Measurements from ENCODE around the gene SIPA1L3. TPM values are rescaled to one million over a fixed set of nuclear protein-coding genes. Genes with fewer than 3 reads are reported as not detected.

The SIPA1L3 gene
- total and polyA plus RNA-seq, 9 of the 15 experiments (the other 6 are each of a cell fraction or from before 2014, with no cell fraction given) = 0.01 to 6.1 (median 2.5) TPM

DNA sequence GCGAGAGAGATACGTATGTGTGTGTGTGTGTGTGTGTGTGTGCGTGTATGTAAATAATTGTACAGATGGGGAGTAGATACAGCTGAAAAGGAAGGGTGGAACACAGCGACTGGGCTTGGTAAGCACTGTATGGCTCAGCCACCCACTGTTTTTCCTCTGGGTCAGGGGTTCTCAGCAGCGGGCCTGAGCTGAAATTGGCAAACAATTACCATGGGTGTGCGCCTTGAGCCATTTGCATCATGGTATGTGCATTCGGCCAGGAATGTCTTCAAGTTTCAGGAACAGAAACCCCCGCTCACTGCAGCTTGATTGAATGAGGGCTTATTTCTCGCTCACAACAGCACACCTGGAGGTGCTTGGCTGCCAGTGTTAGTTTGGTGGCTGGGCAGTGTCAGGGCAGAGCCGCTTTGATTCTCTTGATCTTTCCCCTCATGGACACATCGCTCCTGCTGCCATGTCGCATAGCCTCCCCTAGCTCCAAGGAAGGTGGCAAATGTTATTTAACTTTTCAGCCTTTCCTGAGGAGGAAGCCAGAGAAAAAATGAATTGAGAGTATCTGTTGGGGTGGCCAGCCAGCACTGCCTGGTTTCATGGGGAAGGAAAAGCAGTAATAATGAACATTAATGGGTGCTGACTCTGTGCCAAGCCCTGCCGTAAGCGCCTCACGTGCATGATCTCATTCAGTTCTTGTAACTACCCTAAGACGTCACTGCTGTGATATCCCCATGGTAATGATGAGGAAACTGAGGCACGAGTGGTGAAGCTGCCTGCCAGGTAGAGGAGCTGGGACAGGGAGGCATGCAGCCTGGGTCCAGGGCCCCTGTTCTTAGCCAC, 126.9 kb downstream of the SIPA1L3 start:
- H3K79me2 ChIP-seq (ENCODE audit: control insufficient read depth, insufficient read depth, low read length) = no peaks in the 10 kb centered on the region
- no peak for TF ChIP-seq HDAC2 (IDR thresholded peaks at IDR 0.05)
- TF ChIP-seq ZBTB7A (IDR thresholded peaks at IDR 0.05; ENCODE audit: borderline replicate concordance, control insufficient read depth, low read depth, low read length) = no peak
- TF ChIP-seq, protein P1, sequence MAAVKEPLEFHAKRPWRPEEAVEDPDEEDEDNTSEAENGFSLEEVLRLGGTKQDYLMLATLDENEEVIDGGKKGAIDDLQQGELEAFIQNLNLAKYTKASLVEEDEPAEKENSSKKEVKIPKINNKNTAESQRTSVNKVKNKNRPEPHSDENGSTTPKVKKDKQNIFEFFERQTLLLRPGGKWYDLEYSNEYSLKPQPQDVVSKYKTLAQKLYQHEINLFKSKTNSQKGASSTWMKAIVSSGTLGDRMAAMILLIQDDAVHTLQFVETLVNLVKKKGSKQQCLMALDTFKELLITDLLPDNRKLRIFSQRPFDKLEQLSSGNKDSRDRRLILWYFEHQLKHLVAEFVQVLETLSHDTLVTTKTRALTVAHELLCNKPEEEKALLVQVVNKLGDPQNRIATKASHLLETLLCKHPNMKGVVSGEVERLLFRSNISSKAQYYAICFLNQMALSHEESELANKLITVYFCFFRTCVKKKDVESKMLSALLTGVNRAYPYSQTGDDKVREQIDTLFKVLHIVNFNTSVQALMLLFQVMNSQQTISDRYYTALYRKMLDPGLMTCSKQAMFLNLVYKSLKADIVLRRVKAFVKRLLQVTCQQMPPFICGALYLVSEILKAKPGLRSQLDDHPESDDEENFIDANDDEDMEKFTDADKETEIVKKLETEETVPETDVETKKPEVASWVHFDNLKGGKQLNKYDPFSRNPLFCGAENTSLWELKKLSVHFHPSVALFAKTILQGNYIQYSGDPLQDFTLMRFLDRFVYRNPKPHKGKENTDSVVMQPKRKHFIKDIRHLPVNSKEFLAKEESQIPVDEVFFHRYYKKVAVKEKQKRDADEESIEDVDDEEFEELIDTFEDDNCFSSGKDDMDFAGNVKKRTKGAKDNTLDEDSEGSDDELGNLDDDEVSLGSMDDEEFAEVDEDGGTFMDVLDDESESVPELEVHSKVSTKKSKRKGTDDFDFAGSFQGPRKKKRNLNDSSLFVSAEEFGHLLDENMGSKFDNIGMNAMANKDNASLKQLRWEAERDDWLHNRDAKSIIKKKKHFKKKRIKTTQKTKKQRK (IDR thresholded peaks at IDR 0.05; ENCODE audit: borderline replicate concordance, low read depth, low read length) = no peak
- TF ChIP-seq HES1 (IDR thresholded peaks at IDR 0.05; ENCODE audit: low read depth) = no peak
- TF ChIP-seq PHB (CRISPR knock-in tag; IDR thresholded peaks at IDR 0.05) = no peak
- TF ChIP-seq BRCA1 (IDR thresholded peaks at IDR 0.05) = no peak
- TF ChIP-seq BRCA1 (CRISPR knock-in tag; IDR thresholded peaks at IDR 0.05) = no peak
- TF ChIP-seq, protein P2, sequence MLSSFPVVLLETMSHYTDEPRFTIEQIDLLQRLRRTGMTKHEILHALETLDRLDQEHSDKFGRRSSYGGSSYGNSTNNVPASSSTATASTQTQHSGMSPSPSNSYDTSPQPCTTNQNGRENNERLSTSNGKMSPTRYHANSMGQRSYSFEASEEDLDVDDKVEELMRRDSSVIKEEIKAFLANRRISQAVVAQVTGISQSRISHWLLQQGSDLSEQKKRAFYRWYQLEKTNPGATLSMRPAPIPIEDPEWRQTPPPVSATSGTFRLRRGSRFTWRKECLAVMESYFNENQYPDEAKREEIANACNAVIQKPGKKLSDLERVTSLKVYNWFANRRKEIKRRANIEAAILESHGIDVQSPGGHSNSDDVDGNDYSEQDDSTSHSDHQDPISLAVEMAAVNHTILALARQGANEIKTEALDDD (IDR thresholded peaks at IDR 0.05) = no peak
- TF ChIP-seq ZNF311 (CRISPR knock-in tag; IDR thresholded peaks at IDR 0.05) = no peak
- TF ChIP-seq STAT5B (CRISPR knock-in tag; IDR thresholded peaks at IDR 0.05) = no peak
- TF ChIP-seq ZNF140 (CRISPR knock-in tag; IDR thresholded peaks at IDR 0.05) = no peak
- TF ChIP-seq, protein P3, sequence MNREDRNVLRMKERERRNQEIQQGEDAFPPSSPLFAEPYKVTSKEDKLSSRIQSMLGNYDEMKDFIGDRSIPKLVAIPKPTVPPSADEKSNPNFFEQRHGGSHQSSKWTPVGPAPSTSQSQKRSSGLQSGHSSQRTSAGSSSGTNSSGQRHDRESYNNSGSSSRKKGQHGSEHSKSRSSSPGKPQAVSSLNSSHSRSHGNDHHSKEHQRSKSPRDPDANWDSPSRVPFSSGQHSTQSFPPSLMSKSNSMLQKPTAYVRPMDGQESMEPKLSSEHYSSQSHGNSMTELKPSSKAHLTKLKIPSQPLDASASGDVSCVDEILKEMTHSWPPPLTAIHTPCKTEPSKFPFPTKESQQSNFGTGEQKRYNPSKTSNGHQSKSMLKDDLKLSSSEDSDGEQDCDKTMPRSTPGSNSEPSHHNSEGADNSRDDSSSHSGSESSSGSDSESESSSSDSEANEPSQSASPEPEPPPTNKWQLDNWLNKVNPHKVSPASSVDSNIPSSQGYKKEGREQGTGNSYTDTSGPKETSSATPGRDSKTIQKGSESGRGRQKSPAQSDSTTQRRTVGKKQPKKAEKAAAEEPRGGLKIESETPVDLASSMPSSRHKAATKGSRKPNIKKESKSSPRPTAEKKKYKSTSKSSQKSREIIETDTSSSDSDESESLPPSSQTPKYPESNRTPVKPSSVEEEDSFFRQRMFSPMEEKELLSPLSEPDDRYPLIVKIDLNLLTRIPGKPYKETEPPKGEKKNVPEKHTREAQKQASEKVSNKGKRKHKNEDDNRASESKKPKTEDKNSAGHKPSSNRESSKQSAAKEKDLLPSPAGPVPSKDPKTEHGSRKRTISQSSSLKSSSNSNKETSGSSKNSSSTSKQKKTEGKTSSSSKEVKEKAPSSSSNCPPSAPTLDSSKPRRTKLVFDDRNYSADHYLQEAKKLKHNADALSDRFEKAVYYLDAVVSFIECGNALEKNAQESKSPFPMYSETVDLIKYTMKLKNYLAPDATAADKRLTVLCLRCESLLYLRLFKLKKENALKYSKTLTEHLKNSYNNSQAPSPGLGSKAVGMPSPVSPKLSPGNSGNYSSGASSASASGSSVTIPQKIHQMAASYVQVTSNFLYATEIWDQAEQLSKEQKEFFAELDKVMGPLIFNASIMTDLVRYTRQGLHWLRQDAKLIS (CRISPR knock-in tag; IDR thresholded peaks at IDR 0.05) = no peak
- no peak for TF ChIP-seq ZNF165 (CRISPR knock-in tag; IDR thresholded peaks at IDR 0.05; ENCODE audit: borderline replicate concordance)

More for the DNA sequence above, 126.9 kb downstream of the SIPA1L3 start:
- no peaks in the 10 kb centered on the region for H3K36me3 ChIP-seq (ENCODE audit: control insufficient read depth, insufficient read depth, low read length)
- in situ Hi-C loops (cut with MboI) = no loop called here
- no peak for DNase-seq (ENCODE audit: extremely low read depth in 1 of 4, low spot score in 3 of 4)
- CTCF ChIA-PET (ENCODE audit: low intra/inter-chr PET ratio) = no interaction called here
- POLR2A ChIA-PET = interaction anchor here (0.6 to 1.3 kb wide), 3 partner anchors 11 to 132 kb away, joined by 3 to 4 read pairs (median 3); no protein-coding TSS in a partner anchor
- H4K20me1 ChIP-seq (replicated peaks; ENCODE audit: control insufficient read depth, insufficient read depth, low read length) = no peaks in the 10 kb centered on the region
- H3K9me3 ChIP-seq (replicated peaks; ENCODE audit: control insufficient read depth, insufficient read depth, low read depth, low read length) = no peaks in the 10 kb centered on the region
- no peak overlapping the region for H2AFZ ChIP-seq (ENCODE audit: low read depth, low read length)
- WGBS (ENCODE audit: insufficient coverage, low coverage, missing lambda C conversion rate) = 15% methylated on average over 17 of the region's 17 CpGs
- H3K9ac ChIP-seq (ENCODE audit: insufficient read depth in 1 of 2, low read depth in 2 of 2, low read length in 2 of 2) = no peak overlapping the region
- no TSS peak for BruUV-seq (replicated peaks)
- no peak overlapping the region for H3K4me2 ChIP-seq (ENCODE audit: insufficient read depth, low read length)
- no peaks in the 10 kb centered on the region for H3K4me1 ChIP-seq (replicated peaks in 1 of 2; ENCODE audit: control insufficient read depth in 2 of 2, insufficient read depth in 2 of 2, low read length in 2 of 2)
- peaks cover 10 to 32% of the 10 kb centered on the region in 2 experiments; a peak in 4 of 5 replicates for H3K27me3 ChIP-seq (ENCODE audit: control insufficient read depth in 2 of 2, insufficient read depth in 2 of 2, low read length in 2 of 2)
- no peak overlapping the region for H3K27ac ChIP-seq (ENCODE audit: extremely low read depth, low read depth, low read length)
- ATAC-seq = no peak
- H3K9me1 ChIP-seq (ENCODE audit: control insufficient read depth, insufficient read depth, low read length) = no peaks in the 10 kb centered on the region
- intact Hi-C loops (cut with micrococcal nuclease) = no loop called here
- FAIRE-seq = no peak
- no peak overlapping the region for H3K4me3 ChIP-seq

Measured in K562 (cell line).